Tibial nerve (tissue), 4 donors: ENCODE data around the gene SLC37A1. TPM values are rescaled to one million over a fixed set of nuclear protein-coding genes. Genes with fewer than 3 reads are reported as not detected.

Experiments
- DNase-seq, 2 donors: peaks; one replicate each; pipeline ENCODE4 v3.0.0-alpha.2; 2019; ENCODE audit warnings: low spot score in 2 of 2
- H3K27ac ChIP-seq, 4 donors: fragments of 200-600 bp; sonication (generic) in 3 of 4; one replicate each; pipeline ENCODE4 v1.5.1; 2017 to 2019; ENCODE audit warnings: mild to moderate bottlenecking in 1 of 4
- H3K27me3 ChIP-seq, 2 donors: fragments of 200-600 bp; sonication (generic) in 1 of 2; one replicate each; pipeline versions ENCODE4 v1.5.1 to v1.6.0; 2017 to 2019
- H3K36me3 ChIP-seq, 3 donors: fragments of 200-600 bp; sonication (generic); one replicate each; pipeline ENCODE4 v1.5.1; 2018 to 2019
- H3K4me1 ChIP-seq, 4 donors: fragments of 200-600 bp; sonication (generic) in 3 of 4; one replicate each; pipeline ENCODE4 v1.5.1; 2017 to 2019
- H3K4me3 ChIP-seq, 4 donors: fragments of 200-600 bp; sonication (generic) in 3 of 4; one replicate each; pipeline ENCODE4 v1.5.1; 2017 to 2019; ENCODE audit warnings: mild to moderate bottlenecking in 1 of 4, moderate library complexity in 1 of 4
- H3K9me3 ChIP-seq, 4 donors: fragments of 200-600 bp; sonication (generic) in 3 of 4; one replicate each; pipeline ENCODE4 v1.5.1; 2017 to 2019
- CTCF ChIP-seq, 5 experiments: fragments of 200-600 bp in 3 of 5; fragments of 450-650 bp in 2 of 5; sonication (generic) in 3 of 5; IDR thresholded peaks; one replicate each; pipeline ENCODE4 v1.5.1; 2016 to 2019; ENCODE audit warnings: antibody characterized with exemption in 5 of 5, mild to moderate bottlenecking in 3 of 5, moderate library complexity in 2 of 5
- EP300 ChIP-seq, 2 donors: sonication (generic); formaldehyde crosslinking; IDR thresholded peaks; one replicate each; pipeline ENCODE4 v1.6.1; 2017; ENCODE audit warnings: antibody characterized with exemption in 2 of 2, mild to moderate bottlenecking in 1 of 2
- POLR2A ChIP-seq, 2 donors: fragments of 450-650 bp; IDR thresholded peaks; one replicate each; pipeline ENCODE4 v1.6.1; 2017; ENCODE audit warnings: antibody characterized with exemption in 2 of 2, mild to moderate bottlenecking in 2 of 2, moderate library complexity in 2 of 2
- WGBS, 2 donors: methylation state at CpG; one replicate each; pipeline ENCODE4 v1.1.5; 2018; 5-methylcytosine and 5-hydroxymethylcytosine counted together
- total RNA-seq, 4 donors: library from RNA; depleted of rRNA; stranded (reverse); fragments of >200 nt; gene quantifications; one replicate each; pipeline ENCODE4 v1.1.0, GENCODE V29; 2016

Gene SLC37A1
- total RNA-seq, 4 donors from 2014 or later, result 4.4 to 6.7 (median 5.0) TPM

- Histone ChIP-seq H3K27me3 (no peaks in the 10 kb centered on the region), H3K4me1 (no peaks in the 10 kb centered on the region), H3K4me3 (no peak overlapping the region), H3K9me3 (no peaks in the 10 kb centered on the region), H3K36me3 (peaks cover 0 to 71% (median 0%) of the 10 kb centered on the region in 3 donors), H3K27ac (no peak overlapping the region)
- TF ChIP-seq EP300 (IDR thresholded peaks at IDR 0.05), result no peak
- no peak for DNase-seq
- 82 to 84% methylated on average over 12 of the region's 12 CpGs for WGBS, 2 donors
Observed at GRCh38 chr21:42541174-42541573, 27.5 kb downstream of the SLC37A1 start.

GRCh38 chr21:42541618-42542017, 28.0 kb downstream of the SLC37A1 start:
- H3K36me3 ChIP-seq, result peaks cover 0 to 75% (median 0%) of the 10 kb centered on the region in 3 donors
- no peaks in the 10 kb centered on the region for H3K27me3 ChIP-seq
- no peaks in the 10 kb centered on the region for H3K9me3 ChIP-seq
- no peak overlapping the region for H3K27ac ChIP-seq
- no peak overlapping the region for H3K4me3 ChIP-seq
- no peak for TF ChIP-seq CTCF (IDR thresholded peaks at IDR 0.05)
- TF ChIP-seq POLR2A (IDR thresholded peaks at IDR 0.05), result no peak
- no peak for TF ChIP-seq EP300 (IDR thresholded peaks at IDR 0.05)
- no peak for DNase-seq
- no peaks in the 10 kb centered on the region for H3K4me1 ChIP-seq

DNA sequence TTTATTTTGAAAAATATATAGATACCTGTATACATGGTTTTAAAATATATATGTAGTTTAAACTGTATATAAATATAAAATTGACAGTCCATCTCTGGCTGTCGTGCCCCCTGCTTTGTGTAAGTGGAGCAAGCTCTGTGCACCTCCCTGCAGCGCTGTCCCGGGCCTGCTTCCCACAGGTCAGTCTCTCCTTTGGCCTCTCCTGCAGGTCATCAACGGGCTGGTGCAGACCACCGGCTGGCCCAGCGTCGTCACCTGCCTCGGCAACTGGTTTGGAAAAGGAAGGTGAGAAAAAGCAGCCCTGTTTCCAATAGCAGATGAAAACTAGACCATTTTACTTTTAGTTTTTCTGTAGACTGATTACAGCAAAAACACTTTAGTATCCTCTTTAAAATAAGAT, 28.5 kb downstream of the SLC37A1 start:
- Histone ChIP-seq H3K4me1 (no peaks in the 10 kb centered on the region), H3K27ac (no peak overlapping the region), H3K27me3 (no peaks in the 10 kb centered on the region), H3K9me3 (no peaks in the 10 kb centered on the region), H3K36me3 (peaks cover 0 to 80% (median 3%) of the 10 kb centered on the region in 3 donors), H3K4me3 (no peak overlapping the region)
- DNase-seq, result no peak
- WGBS, 2 donors, result 83 to 89% methylated on average over 8 of the region's 8 CpGs
- TF ChIP-seq EP300 (IDR thresholded peaks at IDR 0.05), result no peak
- no peak for TF ChIP-seq POLR2A (IDR thresholded peaks at IDR 0.05)
- no peak for TF ChIP-seq CTCF (IDR thresholded peaks at IDR 0.05)

DNA sequence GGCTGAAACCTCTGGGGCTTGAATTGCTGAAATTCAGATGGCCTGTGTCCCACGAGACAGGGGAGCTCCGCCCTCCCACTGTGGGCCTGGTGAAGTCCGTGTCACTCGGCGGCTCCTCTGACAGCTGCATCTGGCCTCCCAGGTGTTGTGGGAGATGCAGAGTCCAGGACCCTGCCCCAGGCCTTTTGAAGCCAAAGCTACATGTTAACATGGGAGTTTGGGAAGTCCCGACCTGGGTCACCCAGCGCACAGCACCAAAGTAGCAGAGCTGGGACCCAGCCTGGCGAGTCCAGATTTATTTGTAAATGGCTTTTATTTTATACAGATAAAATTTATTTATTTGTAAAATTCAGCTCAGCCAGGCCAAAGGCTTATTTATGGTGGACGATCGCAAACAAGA, 28.9 kb downstream of the SLC37A1 start:
- peaks cover 0 to 84% (median 7%) of the 10 kb centered on the region in 3 donors for H3K36me3 ChIP-seq
- 88 to 92% methylated on average over 8 to 10 of the region's 10 CpGs for WGBS, 2 donors

GRCh38 chr21:42543106-42543847, 29.6 kb downstream of the SLC37A1 start:
- TF ChIP-seq POLR2A (IDR thresholded peaks at IDR 0.05), result no peak
- TF ChIP-seq EP300 (IDR thresholded peaks at IDR 0.05), result no peak
- no peak for TF ChIP-seq CTCF (IDR thresholded peaks at IDR 0.05)
- no peaks in the 10 kb centered on the region for H3K4me1 ChIP-seq
- H3K4me3 ChIP-seq, result no peak overlapping the region
- H3K9me3 ChIP-seq, result no peaks in the 10 kb centered on the region
- peaks cover 0 to 90% (median 13%) of the 10 kb centered on the region in 3 donors for H3K36me3 ChIP-seq
- no peak overlapping the region for H3K27ac ChIP-seq
- no peak for DNase-seq
- 87 to 89% methylated on average over 25 of the region's 25 CpGs for WGBS, 2 donors
- no peaks in the 10 kb centered on the region for H3K27me3 ChIP-seq

More for the DNA sequence above, 28.9 kb downstream of the SLC37A1 start:
- TF ChIP-seq EP300 (IDR thresholded peaks at IDR 0.05), result no peak
- TF ChIP-seq CTCF (IDR thresholded peaks at IDR 0.05), result no peak
- no peak for TF ChIP-seq POLR2A (IDR thresholded peaks at IDR 0.05)
- no peak overlapping the region for H3K27ac ChIP-seq
- DNase-seq, result no peak
- no peaks in the 10 kb centered on the region for H3K9me3 ChIP-seq
- no peaks in the 10 kb centered on the region for H3K27me3 ChIP-seq
- no peak overlapping the region for H3K4me3 ChIP-seq
- H3K4me1 ChIP-seq, result no peaks in the 10 kb centered on the region
